GM12891 (cell line): Measurements from ENCODE around the gene MADD.
A peak's percentile ranks its signal among the peaks of the same experiment; 100 is the strongest.
"Not testable (repeated sequence)": the region's sequence is repeated elsewhere in the genome, so short reads cannot be mapped to it uniquely, and the experiment has no call there.

Source experiments
- DNase-seq: peaks from one replicate; pipeline ENCODE4 v3.0.0; 2011; ENCODE audit warnings: low spot score; ENCODE audit not compliant: insufficient read length
- FAIRE-seq: peaks from 2 replicates; lab custom pipeline; 2011; peaks lifted over from hg19 to GRCh38; lab: Jason Lieb, UNC
- PAX5 ChIP-seq: IDR thresholded peaks from 2 replicates; pipeline ENCODE4 v1.6.1; 2011; ENCODE audit warnings: low read length, moderate library complexity, mild to moderate bottlenecking; ENCODE audit not compliant: insufficient read depth, severe bottlenecking
- POLR2A ChIP-seq: IDR thresholded peaks from 2 replicates; pipeline ENCODE4 v1.6.1; 2011; ENCODE audit warnings: low read depth, low read length, control low read depth
- POLR2AphosphoS5 ChIP-seq: IDR thresholded peaks from 2 replicates; pipeline ENCODE4 v1.6.1; 2011; ENCODE audit warnings: low read depth, low read length, control low read depth
- POU2F2 ChIP-seq: IDR thresholded peaks from 2 replicates; pipeline ENCODE4 v1.6.1; 2011; ENCODE audit warnings: low read depth, mild to moderate bottlenecking, control low read depth, low read length, moderate library complexity
- SPI1 ChIP-seq: IDR thresholded peaks from 2 replicates; pipeline ENCODE4 v1.6.1; 2011; ENCODE audit warnings: low read depth, low read length, control low read depth
- TAF1 ChIP-seq: IDR thresholded peaks from 2 replicates; pipeline ENCODE4 v1.6.1; 2011; ENCODE audit warnings: low read depth, low read length, control low read depth

Gene MADD

GRCh38 chr11:47333886-47334443 is 64.0 kb downstream of the MADD start:
- TF ChIP-seq POLR2AphosphoS5 (no peak), POLR2A (no peak), SPI1 (no peak), TAF1 (no peak), PAX5 (no peak), POU2F2 (no peak)
- FAIRE-seq, result no peak
- no peak for DNase-seq

- FAIRE-seq, result not testable (repeated sequence)
Observed at GRCh38 chr11:47334699-47335411, 64.9 kb downstream of the MADD start.

DNA sequence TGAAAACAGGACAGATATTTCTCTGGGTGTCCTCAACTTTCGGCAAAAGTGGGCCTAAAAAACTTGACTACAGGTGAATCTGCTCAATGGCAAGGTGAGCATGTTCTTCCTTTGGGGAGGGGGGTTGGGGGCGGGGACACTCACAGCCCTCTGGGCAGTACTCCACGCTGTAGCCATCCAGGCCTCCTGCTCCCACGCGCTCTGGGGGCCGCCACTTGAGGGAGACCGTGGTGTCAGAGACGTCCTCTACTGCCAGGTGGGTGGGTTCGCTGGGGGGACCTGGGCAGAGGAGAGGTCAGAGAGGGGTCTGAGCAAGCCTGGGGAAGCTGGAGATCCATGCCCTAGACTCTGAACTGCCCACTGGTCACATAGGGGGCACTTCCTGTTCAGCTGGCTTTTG is 65.8 kb downstream of the MADD start:
- FAIRE-seq (no peak), DNase-seq (no peak)

More at GRCh38 chr11:47334699-47335411, 64.9 kb downstream of the MADD start:
- not testable (repeated sequence) for DNase-seq

DNA sequence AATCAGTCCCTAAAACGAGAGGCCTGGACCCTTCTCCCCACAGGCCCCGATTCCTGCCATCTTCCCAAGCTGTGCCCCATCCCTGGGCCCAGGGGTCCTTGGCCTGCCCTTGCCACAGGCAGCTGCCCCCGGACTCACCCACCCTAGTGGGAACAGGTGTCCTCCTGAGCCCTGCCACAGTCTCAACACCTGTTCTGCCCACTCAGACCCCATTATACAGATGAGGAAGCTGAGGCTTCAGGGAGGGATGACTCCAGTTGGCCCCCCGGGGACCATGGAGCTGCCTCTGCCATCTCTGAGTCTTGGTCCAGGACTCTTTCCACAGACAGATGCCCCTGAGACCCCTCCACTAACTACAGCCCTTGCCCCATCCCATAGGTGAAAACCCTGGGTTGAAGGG is 66.7 kb downstream of the MADD start:
- DNase-seq, result no peak
- TF ChIP-seq SPI1, result no peak
- no peak for FAIRE-seq

More for the DNA sequence above, 65.8 kb downstream of the MADD start:
- TF ChIP-seq PAX5 (no peak), POLR2A (no peak), TAF1 (no peak), POU2F2 (no peak), POLR2AphosphoS5 (no peak), SPI1 (no peak)

DNA sequence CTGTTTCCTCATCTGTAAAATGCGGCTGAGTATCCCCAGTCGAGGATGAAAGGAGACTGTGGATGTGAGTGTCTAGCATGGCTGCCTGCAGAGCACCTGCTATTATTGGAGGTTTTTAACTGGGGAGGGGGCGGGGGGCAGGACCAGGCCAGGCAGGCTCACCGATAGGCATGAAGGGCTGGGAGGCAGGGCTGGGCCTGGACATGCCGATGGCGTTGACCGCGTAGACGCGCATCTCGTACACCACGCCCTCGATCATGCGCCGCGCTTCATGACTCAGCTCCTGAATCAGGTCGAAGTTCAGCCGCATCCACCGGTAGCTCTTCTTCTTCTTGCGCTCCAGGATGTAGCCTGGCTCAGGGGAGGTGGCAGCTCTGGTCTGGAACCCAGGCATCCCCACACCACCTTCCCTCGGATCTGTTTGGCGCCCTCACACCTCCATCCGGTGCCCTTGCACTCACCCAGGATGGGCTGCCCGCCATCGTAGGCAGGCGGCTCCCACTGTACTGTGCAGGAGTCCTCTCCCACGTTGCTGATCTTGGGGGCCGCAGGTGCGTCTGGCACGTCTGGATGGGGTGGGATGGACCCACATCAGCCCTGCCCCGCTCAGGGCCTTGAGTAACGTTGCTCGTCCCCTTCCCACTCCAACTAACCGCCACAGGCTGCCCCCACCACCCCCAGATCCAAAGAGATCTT is 67.4 kb downstream of the MADD start:
- no peak for FAIRE-seq
- TF ChIP-seq PAX5, result no peak
- TF ChIP-seq POLR2AphosphoS5, result no peak
- TF ChIP-seq POU2F2, result no peak
- TF ChIP-seq TAF1, result no peak
- TF ChIP-seq SPI1, result no peak
- no peak for TF ChIP-seq POLR2A
- no peak for DNase-seq

- TF ChIP-seq SPI1 (no peak), TAF1 (no peak), POLR2AphosphoS5 (no peak), PAX5 (no peak)
- FAIRE-seq, result no peak
- no peak for DNase-seq
Observed at GRCh38 chr11:47338396-47339241, 68.7 kb downstream of the MADD start.

- TF ChIP-seq POLR2AphosphoS5 (no peak), TAF1 (no peak), POLR2A (no peak), PAX5 (no peak), SPI1 (no peak), POU2F2 (no peak)
- peak; percentile 64 for FAIRE-seq
Observed at GRCh38 chr11:47340010-47340409, 70.1 kb downstream of the MADD start.

DNA sequence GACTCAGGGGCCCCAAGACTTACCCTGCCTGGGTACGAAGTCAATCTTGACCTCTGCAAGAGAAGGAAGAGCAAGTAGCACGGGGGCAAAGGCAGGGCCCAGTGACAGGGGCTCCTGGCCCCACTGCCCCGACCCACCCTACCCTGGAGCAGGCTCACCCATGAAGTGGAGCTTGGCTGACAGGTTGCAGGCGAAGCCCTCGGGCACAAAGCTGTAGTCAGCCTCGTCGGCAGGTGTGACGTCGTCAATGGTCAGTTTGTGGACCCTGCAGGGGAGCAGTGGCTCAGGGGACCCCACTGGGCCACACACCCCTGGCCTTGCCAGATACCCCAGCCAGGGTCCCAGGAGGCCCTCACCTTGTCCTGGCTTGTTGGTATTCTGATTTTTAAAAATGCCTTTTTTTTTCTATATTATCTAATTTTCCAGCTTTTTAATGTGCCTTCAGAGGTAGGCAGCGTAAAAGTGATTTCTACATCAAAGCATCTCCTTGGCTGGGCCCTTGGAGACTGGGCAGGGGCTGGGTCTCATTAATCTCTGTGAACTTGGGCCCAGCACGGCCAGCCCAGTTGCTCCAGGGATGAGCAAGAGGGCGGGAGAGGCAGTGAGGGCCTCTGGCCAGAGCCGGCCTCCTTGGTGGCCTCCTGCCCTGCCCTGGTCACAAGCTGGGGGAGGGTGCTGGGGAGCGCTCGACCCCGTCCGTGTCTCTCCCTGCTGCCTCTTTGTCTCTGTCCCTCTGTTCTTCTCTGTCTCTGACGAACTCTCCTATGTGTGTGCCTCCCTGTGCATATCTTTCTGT is 71.2 kb downstream of the MADD start:
- DNase-seq, result no peak
- TF ChIP-seq POLR2A (no peak), POLR2AphosphoS5 (no peak), POU2F2 (no peak), SPI1 (no peak), TAF1 (no peak), PAX5 (no peak)
- FAIRE-seq, result no peak

More at GRCh38 chr11:47340010-47340409, 70.1 kb downstream of the MADD start:
- no peak for DNase-seq

- TF ChIP-seq TAF1, result no peak
- no peak for TF ChIP-seq POLR2AphosphoS5
- no peak for TF ChIP-seq PAX5
- TF ChIP-seq POLR2A, result no peak
- TF ChIP-seq POU2F2, result no peak
- no peak for TF ChIP-seq SPI1
- DNase-seq (no peak), FAIRE-seq (no peak)
Observed at GRCh38 chr11:47342036-47342803, 72.3 kb downstream of the MADD start.
